Neural progenitor cell (in vitro differentiated cells): ENCODE data around the gene NTRK3.

Experiments used
- CTCF ChIP-seq: fragments of 200-600 bp; sonication (generic); IDR thresholded peaks from 2 replicates; pipeline ENCODE4 v1.5.1; 2017; ENCODE audit warnings: antibody characterized with exemption, mild to moderate bottlenecking
- EZH2phosphoT487 ChIP-seq: fragments of 200-600 bp; sonication (generic); IDR thresholded peaks from 2 replicates; pipeline ENCODE4 v1.6.1; 2017; ENCODE audit warnings: antibody characterized with exemption

GRCh38 chr15:88048237-88048636 is 208.3 kb downstream of the NTRK3 start:
- TF ChIP-seq CTCF (no peak), EZH2phosphoT487 (no peak)
